Measurements from ENCODE around the gene WHRN. TPM values are rescaled to one million over a fixed set of nuclear protein-coding genes. Genes with fewer than 3 reads are reported as not detected.

WHRN gene
- total RNA-seq, 1 experiment from 2014 or later: 1.4 TPM

DNA sequence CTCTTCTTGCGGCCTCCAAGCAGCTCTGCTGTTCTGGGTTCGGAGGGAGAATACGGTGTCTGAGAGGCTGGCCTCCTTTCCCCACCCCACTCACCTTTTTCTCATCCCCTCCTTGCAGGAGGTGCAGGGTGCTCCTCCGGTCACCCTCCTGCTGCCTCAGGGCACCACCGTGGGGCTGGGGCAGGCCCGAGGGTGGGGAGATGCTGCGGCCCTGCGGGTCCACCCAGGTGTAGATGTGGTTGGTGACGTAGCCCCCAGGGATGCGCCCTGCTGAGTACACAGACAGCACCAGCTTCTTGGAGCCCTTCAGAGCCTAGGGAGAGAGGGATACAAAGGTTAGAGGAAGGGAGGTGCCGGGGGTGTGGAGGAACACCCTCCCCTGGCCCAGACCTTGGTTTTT lies 26.8 kb downstream of the WHRN start:
- Mint-ChIP-seq H3K9me3 (ENCODE audit: unreplicated experiment) (no peaks in the 10 kb centered on the region), H3K36me3 (ENCODE audit: insufficient read depth, unreplicated experiment) (no peaks in the 10 kb centered on the region), H3K27ac (ENCODE audit: unreplicated experiment) (no peak overlapping the region), H3K27me3 (ENCODE audit: insufficient read depth, unreplicated experiment) (peaks cover 5% of the 10 kb centered on the region), H3K4me3 (ENCODE audit: unreplicated experiment) (no peak overlapping the region), H3K4me1 (ENCODE audit: low read depth, unreplicated experiment) (no peaks in the 10 kb centered on the region)
- DNase-seq: no peak
- H3K4me3 ChIP-seq (ENCODE audit: low read depth, low read length): no peak overlapping the region
- no peaks in the 10 kb centered on the region for H3K9me3 ChIP-seq
- no peak for TF ChIP-seq CTCF (IDR thresholded peaks at IDR 0.05; ENCODE audit: insufficient read depth in 1 of 2, low read depth in 1 of 2, low read length in 1 of 2, severe bottlenecking in 1 of 2, unreplicated experiment in 1 of 2)
- no peaks in the 10 kb centered on the region; the same call in 1 of the 2 replicates for H3K27me3 ChIP-seq (replicated peaks; ENCODE audit: control insufficient read depth, insufficient read depth, low read length)
- no peaks in the 10 kb centered on the region for H3K4me1 ChIP-seq
- ChIA-PET CTCF (no interaction called here), POLR2A (no interaction called here)
- BruUV-seq (replicated peaks): no TSS peak
- no peaks in the 10 kb centered on the region for H3K36me3 ChIP-seq (ENCODE audit: control insufficient read depth, insufficient read depth, low read length)
- intact Hi-C loops (cut with micrococcal nuclease; ENCODE audit: unreplicated experiment): no loop called here

DNA sequence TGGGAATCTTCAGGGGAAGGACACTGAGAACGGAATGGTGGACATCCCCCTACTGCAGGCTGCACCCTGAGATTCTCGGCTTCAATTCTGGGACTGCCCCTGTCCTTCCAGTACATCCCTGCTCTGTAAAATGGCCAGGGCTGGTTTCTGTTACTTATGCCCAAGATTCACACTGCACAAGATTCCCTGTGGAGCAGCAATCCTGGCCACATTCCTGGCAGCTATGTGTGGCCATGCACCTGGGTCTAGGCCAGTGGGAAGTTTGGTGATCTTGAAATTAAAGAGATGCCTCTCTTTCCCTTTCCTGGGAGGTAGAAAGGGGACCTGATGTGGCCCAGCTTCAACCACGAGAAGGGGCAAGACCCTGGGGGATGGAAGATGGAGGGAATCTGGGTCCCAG lies 27.6 kb downstream of the WHRN start:
- Mint-ChIP-seq H3K27ac (ENCODE audit: unreplicated experiment) (no peak overlapping the region), H3K9me3 (ENCODE audit: unreplicated experiment) (no peaks in the 10 kb centered on the region)
- no peak for TF ChIP-seq CTCF (IDR thresholded peaks at IDR 0.05; ENCODE audit: insufficient read depth in 1 of 2, low read depth in 1 of 2, low read length in 1 of 2, severe bottlenecking in 1 of 2, unreplicated experiment in 1 of 2)

DNA sequence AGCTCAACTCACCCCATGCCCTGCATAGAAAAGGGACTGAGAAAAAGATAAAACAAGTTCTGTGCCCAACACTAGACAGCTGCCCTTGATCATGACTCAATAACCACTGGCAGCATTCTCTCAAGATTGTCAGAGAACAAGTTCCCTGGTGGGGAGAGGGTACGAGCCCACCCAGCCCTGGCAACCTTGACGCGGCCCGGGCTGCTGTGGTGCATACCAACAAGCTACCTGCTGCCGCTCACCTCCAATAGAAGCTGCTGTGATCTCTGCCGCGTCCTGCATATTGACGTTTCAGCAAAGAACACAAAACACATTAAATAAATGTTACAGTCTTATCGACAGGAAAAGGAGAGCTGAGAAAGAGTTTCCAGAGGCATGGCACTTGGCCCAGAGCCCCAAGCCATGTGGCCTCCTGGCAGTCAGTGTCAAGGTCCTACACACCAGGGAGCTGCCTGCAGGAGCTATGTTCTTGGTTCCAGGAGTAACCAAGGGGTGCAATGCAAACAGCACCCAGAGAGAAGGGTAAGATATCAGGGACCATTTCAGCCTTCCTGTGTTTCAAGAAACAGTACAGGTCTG lies 28.3 kb downstream of the WHRN start:
- Mint-ChIP-seq H3K4me3 (ENCODE audit: unreplicated experiment) (no peak overlapping the region), H3K27me3 (ENCODE audit: insufficient read depth, unreplicated experiment) (peaks cover 5% of the 10 kb centered on the region), H3K4me1 (ENCODE audit: low read depth, unreplicated experiment) (no peaks in the 10 kb centered on the region), H3K36me3 (ENCODE audit: insufficient read depth, unreplicated experiment) (no peaks in the 10 kb centered on the region), H3K9me3 (ENCODE audit: unreplicated experiment) (no peaks in the 10 kb centered on the region), H3K27ac (ENCODE audit: unreplicated experiment) (no peak overlapping the region)
- ChIA-PET CTCF (no interaction called here), POLR2A (no interaction called here)
- TF ChIP-seq CTCF (IDR thresholded peaks at IDR 0.05; ENCODE audit: insufficient read depth in 1 of 2, low read depth in 1 of 2, low read length in 1 of 2, severe bottlenecking in 1 of 2, unreplicated experiment in 1 of 2): no peak
- no peaks in the 10 kb centered on the region; the same call in 1 of the 2 replicates for H3K27me3 ChIP-seq (replicated peaks; ENCODE audit: control insufficient read depth, insufficient read depth, low read length)
- intact Hi-C loops (cut with micrococcal nuclease; ENCODE audit: unreplicated experiment): no loop called here
- H3K9me3 ChIP-seq: no peaks in the 10 kb centered on the region
- H3K4me1 ChIP-seq: no peaks in the 10 kb centered on the region
- BruUV-seq (replicated peaks): no TSS peak
- DNase-seq: no peak
- H3K36me3 ChIP-seq (ENCODE audit: control insufficient read depth, insufficient read depth, low read length): no peaks in the 10 kb centered on the region
- H3K4me3 ChIP-seq (ENCODE audit: low read depth, low read length): no peak overlapping the region

More for the DNA sequence above, 27.6 kb downstream of the WHRN start:
- Histone ChIP-seq H3K36me3 (ENCODE audit: control insufficient read depth, insufficient read depth, low read length) (no peaks in the 10 kb centered on the region), H3K4me1 (no peaks in the 10 kb centered on the region), H3K9me3 (no peaks in the 10 kb centered on the region), H3K4me3 (ENCODE audit: low read depth, low read length) (no peak overlapping the region), H3K27me3 (replicated peaks; ENCODE audit: control insufficient read depth, insufficient read depth, low read length) (no peaks in the 10 kb centered on the region; the same call in 1 of the 2 replicates)
- no peak for DNase-seq
- no TSS peak for BruUV-seq (replicated peaks)
- Mint-ChIP-seq H3K27me3 (ENCODE audit: insufficient read depth, unreplicated experiment) (peaks cover 5% of the 10 kb centered on the region), H3K36me3 (ENCODE audit: insufficient read depth, unreplicated experiment) (no peaks in the 10 kb centered on the region), H3K4me3 (ENCODE audit: unreplicated experiment) (no peak overlapping the region), H3K4me1 (ENCODE audit: low read depth, unreplicated experiment) (no peaks in the 10 kb centered on the region)
- CTCF ChIA-PET: no interaction called here
- POLR2A ChIA-PET: no interaction called here
- intact Hi-C loops (cut with micrococcal nuclease; ENCODE audit: unreplicated experiment): no loop called here
